OCI-LY1 (cell line): ENCODE results near the gene CWC22.

Experiments
- CTCF ChIP-seq: fragments of 200-600 bp; sonication (generic), shearing (Covaris generic); IDR thresholded peaks from 2 replicates; pipeline ENCODE4 v1.5.1; 2017; ENCODE audit warnings: mild to moderate bottlenecking, antibody characterized with exemption, low read length, moderate library complexity, mixed read lengths
- EZH2 ChIP-seq: fragments of 200-600 bp; sonication (generic), shearing (Covaris generic); IDR thresholded peaks from 2 replicates; pipeline ENCODE4 v1.8.0; 2017; ENCODE audit warnings: borderline replicate concordance, mixed run types, mild to moderate bottlenecking, antibody characterized with exemption, low read length, moderate library complexity, mixed read lengths

- TF ChIP-seq CTCF: no peak
- TF ChIP-seq EZH2: no peak
Observed at GRCh38 chr2:179990676-179991317, 16.3 kb downstream of the CWC22 start.
